Osteocyte (in vitro differentiated cells): ENCODE results near the gene THBD. TPM values are rescaled to one million over a fixed set of nuclear protein-coding genes. Genes with fewer than 3 reads are reported as not detected.

Experiments used
- DNase-seq: peaks from one replicate; pipeline ENCODE4 v3.0.0; 2021; ENCODE audit warnings: mixed read lengths; ENCODE audit not compliant: unreplicated experiment; ENCODE audit errors: extremely low spot score
- H3K27ac Mint-ChIP-seq: one replicate; pipeline ENCODE4 v1.8.0; 2021; ENCODE audit warnings: mild to moderate bottlenecking, mixed read lengths; ENCODE audit not compliant: unreplicated experiment
- H3K27me3 Mint-ChIP-seq: one replicate; pipeline ENCODE4 v1.8.0; 2021; ENCODE audit warnings: mixed read lengths; ENCODE audit not compliant: unreplicated experiment
- H3K36me3 Mint-ChIP-seq: one replicate; pipeline ENCODE4 v1.8.0; 2021; ENCODE audit warnings: mixed read lengths; ENCODE audit not compliant: unreplicated experiment
- H3K4me1 Mint-ChIP-seq: one replicate; pipeline ENCODE4 v1.8.0; 2021; ENCODE audit warnings: mixed read lengths; ENCODE audit not compliant: unreplicated experiment
- H3K4me3 Mint-ChIP-seq: one replicate; pipeline ENCODE4 v1.8.0; 2021; ENCODE audit warnings: mild to moderate bottlenecking, moderate library complexity, mixed read lengths; ENCODE audit not compliant: unreplicated experiment
- H3K9me3 Mint-ChIP-seq: one replicate; pipeline ENCODE4 v1.8.0; 2021; ENCODE audit warnings: mixed read lengths; ENCODE audit not compliant: unreplicated experiment
- CTCF ChIP-seq: fragments of 200-600 bp; sonication (generic); IDR thresholded peaks from 2 replicates; pipeline ENCODE4 v1.5.0; 2021; ENCODE audit warnings: antibody characterized with exemption, mild to moderate bottlenecking, moderate library complexity
- long read RNA-seq: library from polyadenylated mRNA; unstranded; transcript quantifications from one replicate; pipeline ENCODE4 v2.0.0, GENCODE V29; 2021
- total RNA-seq: library from RNA; stranded (reverse); gene quantifications from 2 replicates; pipeline ENCODE4 v1.2.1, GENCODE V29; 2021

The THBD gene
- total RNA-seq, result 66.3 and 68.3 TPM in 2 replicates
- long read RNA-seq, full-length matches to known transcripts, result 52 of 52 reads
- long read RNA-seq, partial matches to known transcripts, result 0 of 52 reads
- long read RNA-seq, other reads (novel, unspliced or antisense), result 0 of 52 reads

GRCh38 chr20:23049201-23050075 is at the start of gene THBD:
THBD (minus strand) TSS chr20:23049672; CDS start chr20:23049504, 168 bp downstream.
- peak within 1 kb of the TSS; percentile 84 for H3K4me3 Mint-ChIP-seq
- peaks cover 44% of the 10 kb centered on the region for H3K4me1 Mint-ChIP-seq
- peaks cover 2% of the 10 kb centered on the region for H3K36me3 Mint-ChIP-seq
- no peaks in the 10 kb centered on the region for H3K27me3 Mint-ChIP-seq
- H3K9me3 Mint-ChIP-seq, result no peaks in the 10 kb centered on the region
- no peak for TF ChIP-seq CTCF
- DNase-seq, result no peak
- H3K27ac Mint-ChIP-seq, result peak within 1 kb of the TSS; percentile 92

GRCh38 chr20:23097636-23098580 is 48.4 kb upstream of the THBD start:
- no peak for TF ChIP-seq CTCF
- no peak for DNase-seq
- Mint-ChIP-seq H3K36me3 (no peaks in the 10 kb centered on the region), H3K4me1 (peaks cover 2% of the 10 kb centered on the region), H3K4me3 (no peak overlapping the region), H3K27ac (no peak overlapping the region), H3K9me3 (no peaks in the 10 kb centered on the region), H3K27me3 (no peaks in the 10 kb centered on the region)

GRCh38 chr20:23096986-23097520 is 47.6 kb upstream of the THBD start:
- H3K27ac Mint-ChIP-seq, result no peak overlapping the region
- no peak overlapping the region for H3K4me3 Mint-ChIP-seq
- H3K4me1 Mint-ChIP-seq, result peaks cover 5% of the 10 kb centered on the region
- H3K27me3 Mint-ChIP-seq, result no peaks in the 10 kb centered on the region
- no peaks in the 10 kb centered on the region for H3K9me3 Mint-ChIP-seq
- TF ChIP-seq CTCF, result no peak
- no peak for DNase-seq
- no peaks in the 10 kb centered on the region for H3K36me3 Mint-ChIP-seq

GRCh38 chr20:23096097-23096496 is 46.6 kb upstream of the THBD start:
- no peaks in the 10 kb centered on the region for H3K9me3 Mint-ChIP-seq

More at GRCh38 chr20:23096097-23096496, 46.6 kb upstream of the THBD start:
- Mint-ChIP-seq H3K27ac (no peak overlapping the region), H3K27me3 (no peaks in the 10 kb centered on the region), H3K4me1 (peaks cover 5% of the 10 kb centered on the region), H3K4me3 (no peak overlapping the region), H3K36me3 (no peaks in the 10 kb centered on the region)
- no peak for TF ChIP-seq CTCF
- DNase-seq, result no peak
